ENCODE measurements around the gene ZNF14. TPM values are rescaled to one million over a fixed set of nuclear protein-coding genes. Genes with fewer than 3 reads are reported as not detected.

ZNF14 gene
- total and polyA plus RNA-seq, 10 of the 15 experiments (the other 5 are each of a cell fraction or from before 2014, with no cell fraction given), result 2.5 to 7.2 (median 4.6) TPM

GRCh38 chr19:19740755-19741154, 7.8 kb upstream of the ZNF14 start:
- RAD21 ChIA-PET (ENCODE audit: unreplicated experiment), result no interaction called here
- Histone ChIP-seq H3K27me3 (replicated peaks in 1 of 2; ENCODE audit: control insufficient read depth in 2 of 2, insufficient read depth in 2 of 2, low read length in 1 of 2) (no peaks in the 10 kb centered on the region), H3K79me2 (ENCODE audit: control insufficient read depth, insufficient read depth, low read length) (no peaks in the 10 kb centered on the region), H3K27ac (ENCODE audit: control insufficient read depth, insufficient read depth) (no peak overlapping the region), H3K36me3 (ENCODE audit: control insufficient read depth in 2 of 2, insufficient read depth in 2 of 2, low read length in 1 of 2) (no peaks in the 10 kb centered on the region), H3K9ac (ENCODE audit: control insufficient read depth, insufficient read depth, low read length) (no peak overlapping the region), H4K20me1 (ENCODE audit: control insufficient read depth, insufficient read depth) (no peaks in the 10 kb centered on the region), H3K4me1 (ENCODE audit: control insufficient read depth, insufficient read depth, low read length) (no peaks in the 10 kb centered on the region), H3K4me3 (no peak overlapping the region), H2AFZ (ENCODE audit: control insufficient read depth, low read depth, low read length) (no peak overlapping the region), H3K4me2 (ENCODE audit: control insufficient read depth, insufficient read depth) (no peak overlapping the region), H3K9me3 (replicated peaks; ENCODE audit: control insufficient read depth, insufficient read depth, low read length) (no peaks in the 10 kb centered on the region; the same call in 2 of the 3 replicates)
- no peak for ATAC-seq
- DNase-seq (ENCODE audit: low read depth, low spot score), result no peak
- POLR2A ChIA-PET, result interaction anchor here (0.6 kb wide), 1 partner anchor 26 kb away, joined by 3 read pairs; no protein-coding TSS in a partner anchor
- SMC1A ChIA-PET (ENCODE audit: uncharacterized antibody, unreplicated experiment), result no interaction called here
- 71% methylated on average over 18 of the region's 18 CpGs for WGBS (ENCODE audit: insufficient coverage, insufficient replicate concordance, low lambda C conversion rate, missing lambda C conversion rate)
- intact Hi-C loops (cut with micrococcal nuclease; ENCODE audit: unreplicated experiment) (no loop called here), in situ Hi-C loops (cut with MboI) (no loop called here)
- FAIRE-seq, result no peak
- CTCF ChIA-PET, result no interaction called here
- TF ChIP-seq NKRF (conservative IDR thresholded peaks at IDR 0.05) (no peak), ATF2 (IDR thresholded peaks at IDR 0.05; ENCODE audit: low read length) (no peak)
- no TSS peak for BruUV-seq (replicated peaks)

- H3K36me3 ChIP-seq (ENCODE audit: control insufficient read depth in 2 of 2, insufficient read depth in 2 of 2, low read length in 1 of 2), result no peaks in the 10 kb centered on the region
- intact Hi-C loops (cut with micrococcal nuclease; ENCODE audit: unreplicated experiment) (no loop called here), in situ Hi-C loops (cut with MboI) (no loop called here)
- no peaks in the 10 kb centered on the region for H3K27me3 ChIP-seq (replicated peaks in 1 of 2; ENCODE audit: control insufficient read depth in 2 of 2, insufficient read depth in 2 of 2, low read length in 1 of 2)
- no peak overlapping the region for H3K4me2 ChIP-seq (ENCODE audit: control insufficient read depth, insufficient read depth)
- no peak overlapping the region for H3K4me3 ChIP-seq
- DNase-seq (ENCODE audit: low read depth, low spot score) (no peak), FAIRE-seq (no peak), ATAC-seq (no peak)
- no peaks in the 10 kb centered on the region for H3K79me2 ChIP-seq (ENCODE audit: control insufficient read depth, insufficient read depth, low read length)
- H3K9me3 ChIP-seq (replicated peaks; ENCODE audit: control insufficient read depth, insufficient read depth, low read length), result peaks cover 2% of the 10 kb centered on the region; the same call in 1 of the 3 replicates
- CTCF ChIA-PET, result no interaction called here
- RAD21 ChIA-PET (ENCODE audit: unreplicated experiment), result no interaction called here
- H4K20me1 ChIP-seq (ENCODE audit: control insufficient read depth, insufficient read depth), result no peaks in the 10 kb centered on the region
- no CpG with 5 or more reads among the region's 1 CpG for WGBS (ENCODE audit: insufficient coverage, insufficient replicate concordance, low lambda C conversion rate, missing lambda C conversion rate)
- POLR2A ChIA-PET, result no interaction called here
- H3K27ac ChIP-seq (ENCODE audit: control insufficient read depth, insufficient read depth), result no peak overlapping the region
- BruUV-seq (replicated peaks), result no TSS peak
- no peak overlapping the region for H3K9ac ChIP-seq (ENCODE audit: control insufficient read depth, insufficient read depth, low read length)
- SMC1A ChIA-PET (ENCODE audit: uncharacterized antibody, unreplicated experiment), result no interaction called here
- no peaks in the 10 kb centered on the region for H3K4me1 ChIP-seq (ENCODE audit: control insufficient read depth, insufficient read depth, low read length)
- no peak overlapping the region for H2AFZ ChIP-seq (ENCODE audit: control insufficient read depth, low read depth, low read length)
- TF ChIP-seq FOXK2 (IDR thresholded peaks at IDR 0.05) (no peak), RCOR1 (conservative IDR thresholded peaks at IDR 0.05; ENCODE audit: low read depth, low read length) (no peak), ZBTB11 (CRISPR knock-in tag; IDR thresholded peaks at IDR 0.05) (no peak), LARP7 (IDR thresholded peaks at IDR 0.05) (no peak), NR2C1 (IDR thresholded peaks at IDR 0.05) (no peak), CREB1 (IDR thresholded peaks at IDR 0.05; ENCODE audit: low read depth) (no peak), NFYA (IDR thresholded peaks at IDR 0.05; ENCODE audit: borderline replicate concordance, low read depth, low read length) (no peak), SUZ12 (IDR thresholded peaks at IDR 0.05; ENCODE audit: unreplicated experiment) (no peak), JUNB (IDR thresholded peaks at IDR 0.05) (no peak), ZNF384 (IDR thresholded peaks at IDR 0.05; ENCODE audit: borderline replicate concordance, low read depth, low read length) (no peak), ATF7 (IDR thresholded peaks at IDR 0.05; ENCODE audit: low read depth) (no peak)
Observed at GRCh38 chr19:19738564-19738963, 5.7 kb upstream of the ZNF14 start.

Measured in GM12878 (cell line).